ENCODE results near the gene HSBP1.
A peak's percentile ranks its signal among the peaks of the same experiment; 100 is the strongest.

HSBP1 gene

GRCh38 chr16:83807710-83808572 lies at the start of gene HSBP1:
Gene HSBP1 (plus strand): TSS chr16:83807978. CDS start chr16:83808077, 99 bp downstream.
- Mint-ChIP-seq H3K9me3 (ENCODE audit: low read depth) (no peaks in the 10 kb centered on the region), H3K4me1 (ENCODE audit: low read depth) (peaks cover 35% of the 10 kb centered on the region), H3K36me3 (peaks cover 6% of the 10 kb centered on the region), H3K4me3 (peak within 1 kb of the TSS; percentile 97), H3K27me3 (no peaks in the 10 kb centered on the region), H3K27ac (peak within 1 kb of the TSS; percentile 93)

GRCh38 chr16:83762141-83762991 lies 45.4 kb upstream of the HSBP1 start:
- H3K4me3 Mint-ChIP-seq = no peak overlapping the region

DNA sequence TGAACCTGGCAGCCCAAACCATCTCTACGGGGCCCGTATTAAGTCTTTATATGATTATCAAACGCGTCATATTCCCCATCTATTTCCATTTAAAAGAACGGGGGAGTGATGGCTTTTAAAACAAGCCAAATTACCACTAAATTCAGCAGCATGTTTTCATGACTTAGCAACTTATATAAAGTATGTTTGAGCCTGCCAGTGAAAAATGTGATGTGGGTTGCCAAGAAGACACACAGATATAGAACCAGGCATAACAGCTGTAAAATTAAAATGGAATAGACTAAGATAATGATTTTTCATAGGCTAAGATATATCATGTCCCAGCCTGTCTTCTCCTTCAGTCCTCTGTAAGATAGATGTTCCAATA lies 44.8 kb upstream of the HSBP1 start:
- Mint-ChIP-seq H3K9me3 (ENCODE audit: low read depth) (no peaks in the 10 kb centered on the region), H3K27ac (no peak overlapping the region), H3K36me3 (no peaks in the 10 kb centered on the region)

More at GRCh38 chr16:83762141-83762991, 45.4 kb upstream of the HSBP1 start:
- H3K9me3 Mint-ChIP-seq (ENCODE audit: low read depth) = no peaks in the 10 kb centered on the region
- no peaks in the 10 kb centered on the region for H3K36me3 Mint-ChIP-seq
- H3K27me3 Mint-ChIP-seq = peaks cover 1% of the 10 kb centered on the region
- no peak overlapping the region for H3K27ac Mint-ChIP-seq
- H3K4me1 Mint-ChIP-seq (ENCODE audit: low read depth) = no peaks in the 10 kb centered on the region

DNA sequence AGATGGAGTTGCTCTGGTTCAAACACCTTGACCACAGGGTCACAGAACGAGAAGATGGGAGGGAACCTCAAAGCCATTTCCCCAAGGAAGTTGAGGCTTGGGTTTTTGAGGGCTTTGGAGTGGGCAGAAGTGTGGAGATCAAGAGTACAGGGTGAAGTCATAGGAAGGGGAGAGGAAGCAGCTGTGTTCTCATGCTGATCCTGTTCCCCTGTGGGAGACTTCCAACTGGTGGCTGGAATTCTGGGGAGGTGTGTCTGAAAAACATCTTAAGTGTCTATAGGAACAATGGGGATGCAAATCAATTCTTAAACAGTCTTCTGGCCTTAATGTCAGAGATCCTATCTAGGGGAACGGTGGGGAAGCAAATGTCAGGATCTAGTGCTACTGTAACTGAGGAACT lies 38.8 kb upstream of the HSBP1 start:
- H3K9me3 Mint-ChIP-seq (ENCODE audit: low read depth) = no peaks in the 10 kb centered on the region
- no peaks in the 10 kb centered on the region for H3K36me3 Mint-ChIP-seq
- H3K4me3 Mint-ChIP-seq = no peak overlapping the region
- peaks cover 7% of the 10 kb centered on the region for H3K4me1 Mint-ChIP-seq (ENCODE audit: low read depth)
- peaks cover 4% of the 10 kb centered on the region for H3K27me3 Mint-ChIP-seq
- no peak overlapping the region for H3K27ac Mint-ChIP-seq

More for the DNA sequence above, 44.8 kb upstream of the HSBP1 start:
- H3K4me3 Mint-ChIP-seq = no peak overlapping the region
- peaks cover 1% of the 10 kb centered on the region for H3K27me3 Mint-ChIP-seq
- H3K4me1 Mint-ChIP-seq (ENCODE audit: low read depth) = no peaks in the 10 kb centered on the region

DNA sequence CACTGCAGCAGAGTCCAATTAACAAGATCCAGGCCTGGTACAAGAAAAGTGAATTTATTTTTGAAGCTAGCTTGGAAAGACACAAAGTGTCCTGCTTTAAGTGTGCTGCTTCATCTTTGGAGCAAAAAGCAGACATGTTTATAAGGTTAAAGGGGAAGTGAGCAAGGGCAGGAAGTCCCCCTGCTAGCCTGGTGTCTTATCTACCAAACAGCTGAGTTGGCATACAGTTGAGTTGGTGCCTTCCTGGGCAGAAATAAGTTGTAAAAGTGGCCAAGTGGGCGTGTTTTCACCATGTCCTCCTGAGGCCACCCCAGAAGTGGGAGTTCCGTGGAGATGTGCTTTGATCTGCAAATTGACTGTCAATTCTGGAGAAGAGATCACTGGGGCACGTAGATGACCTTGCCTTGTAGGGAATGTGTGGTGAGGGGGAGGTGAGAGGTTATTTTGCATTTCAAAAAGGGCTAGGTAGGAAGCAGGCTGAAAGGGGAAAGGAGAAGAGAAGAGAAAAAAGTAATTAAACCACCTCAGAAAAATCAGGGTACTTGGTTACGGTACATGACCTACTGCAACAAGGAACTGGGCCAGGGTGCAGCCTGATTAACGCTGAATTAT lies 38.3 kb upstream of the HSBP1 start:
- Mint-ChIP-seq H3K27ac (no peak overlapping the region), H3K4me3 (no peak overlapping the region), H3K4me1 (ENCODE audit: low read depth) (peaks cover 7% of the 10 kb centered on the region), H3K36me3 (no peaks in the 10 kb centered on the region), H3K9me3 (ENCODE audit: low read depth) (no peaks in the 10 kb centered on the region), H3K27me3 (peaks cover 4% of the 10 kb centered on the region)

GRCh38 chr16:83771306-83771942 lies 36.4 kb upstream of the HSBP1 start:
- Mint-ChIP-seq H3K9me3 (ENCODE audit: low read depth) (no peaks in the 10 kb centered on the region), H3K27me3 (peaks cover 5% of the 10 kb centered on the region), H3K4me3 (no peak overlapping the region), H3K27ac (no peak overlapping the region), H3K36me3 (no peaks in the 10 kb centered on the region), H3K4me1 (ENCODE audit: low read depth) (peaks cover 7% of the 10 kb centered on the region)

DNA sequence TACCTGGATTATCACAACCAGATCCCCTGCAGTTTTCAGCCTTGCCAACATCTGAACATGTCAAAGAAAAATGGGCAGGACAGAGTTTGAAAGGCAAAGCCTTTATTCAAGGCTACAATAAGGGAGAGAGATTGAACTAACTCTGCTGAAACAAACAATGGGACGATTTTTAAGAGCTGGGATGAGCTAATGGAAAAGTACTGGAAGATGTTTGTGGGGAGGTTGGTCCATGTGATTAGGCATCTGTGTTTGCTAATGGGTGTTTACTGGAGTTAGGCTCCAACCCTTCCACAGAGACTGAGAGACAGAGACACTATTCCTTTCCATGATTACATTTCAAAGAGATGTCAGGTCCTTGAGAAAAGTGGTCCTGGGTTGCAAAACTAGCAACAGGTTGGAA lies 35.0 kb upstream of the HSBP1 start:
- no peak overlapping the region for H3K27ac Mint-ChIP-seq
- H3K4me1 Mint-ChIP-seq (ENCODE audit: low read depth) = peaks cover 7% of the 10 kb centered on the region
- H3K36me3 Mint-ChIP-seq = no peaks in the 10 kb centered on the region
- peaks cover 5% of the 10 kb centered on the region for H3K27me3 Mint-ChIP-seq
- H3K4me3 Mint-ChIP-seq = no peak overlapping the region
- H3K9me3 Mint-ChIP-seq (ENCODE audit: low read depth) = no peaks in the 10 kb centered on the region

DNA sequence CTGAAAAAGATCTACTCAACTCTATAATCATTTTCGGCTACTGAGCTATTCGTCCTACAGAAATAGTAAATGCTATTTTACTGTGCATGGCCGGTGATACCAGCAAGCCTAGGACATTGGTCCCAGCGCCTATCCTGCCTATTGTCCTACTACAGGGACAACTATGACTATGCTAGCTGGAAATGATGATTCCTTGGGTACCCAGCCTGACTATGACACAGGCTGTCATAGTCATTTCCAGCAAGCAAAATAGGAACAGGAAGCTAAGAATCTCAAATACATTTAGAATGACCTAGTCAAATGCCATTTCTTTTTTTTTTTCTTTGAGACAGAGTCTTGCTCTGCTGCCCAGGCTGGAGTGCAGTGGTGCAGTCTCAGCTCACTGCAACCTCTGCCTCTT lies 33.7 kb upstream of the HSBP1 start:
- no peak overlapping the region for H3K4me3 Mint-ChIP-seq
- H3K9me3 Mint-ChIP-seq (ENCODE audit: low read depth) = no peaks in the 10 kb centered on the region
- H3K36me3 Mint-ChIP-seq = no peaks in the 10 kb centered on the region
- peaks cover 5% of the 10 kb centered on the region for H3K27me3 Mint-ChIP-seq
- H3K4me1 Mint-ChIP-seq (ENCODE audit: low read depth) = peaks cover 7% of the 10 kb centered on the region
- no peak overlapping the region for H3K27ac Mint-ChIP-seq

- peaks cover 7% of the 10 kb centered on the region for H3K27me3 Mint-ChIP-seq
- no peaks in the 10 kb centered on the region for H3K9me3 Mint-ChIP-seq (ENCODE audit: low read depth)
- no peaks in the 10 kb centered on the region for H3K4me1 Mint-ChIP-seq (ENCODE audit: low read depth)
- H3K36me3 Mint-ChIP-seq = no peaks in the 10 kb centered on the region
- no peak overlapping the region for H3K27ac Mint-ChIP-seq
- H3K4me3 Mint-ChIP-seq = no peak overlapping the region
Measured at GRCh38 chr16:83776944-83777343, 30.8 kb upstream of the HSBP1 start.

- peaks cover 7% of the 10 kb centered on the region for H3K27me3 Mint-ChIP-seq
- no peaks in the 10 kb centered on the region for H3K9me3 Mint-ChIP-seq (ENCODE audit: low read depth)
- no peak overlapping the region for H3K27ac Mint-ChIP-seq
- no peaks in the 10 kb centered on the region for H3K36me3 Mint-ChIP-seq
- no peaks in the 10 kb centered on the region for H3K4me1 Mint-ChIP-seq (ENCODE audit: low read depth)
- no peak overlapping the region for H3K4me3 Mint-ChIP-seq
Measured at GRCh38 chr16:83779886-83780285, 27.9 kb upstream of the HSBP1 start.

DNA sequence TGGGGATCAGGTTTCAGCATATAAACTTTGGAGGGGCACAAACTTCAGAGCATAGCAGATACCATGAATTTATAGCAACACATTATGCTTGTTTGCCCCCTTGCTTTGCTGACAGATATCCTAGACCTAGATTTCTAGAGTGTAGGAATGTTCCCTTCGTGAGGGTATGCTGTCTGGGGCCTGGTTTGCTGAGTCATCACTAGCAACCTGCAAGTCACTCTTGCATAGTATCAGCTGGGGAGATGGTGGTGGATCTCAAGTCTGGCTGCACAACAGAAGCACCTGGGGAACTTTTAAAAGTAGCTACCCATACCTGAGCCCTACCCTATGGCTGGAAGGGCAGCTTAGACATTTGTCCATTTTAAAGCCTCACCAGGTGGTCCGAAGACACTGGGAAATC lies 22.3 kb upstream of the HSBP1 start:
- no peak overlapping the region for H3K27ac Mint-ChIP-seq
- no peaks in the 10 kb centered on the region for H3K36me3 Mint-ChIP-seq
- no peaks in the 10 kb centered on the region for H3K9me3 Mint-ChIP-seq (ENCODE audit: low read depth)
- H3K4me1 Mint-ChIP-seq (ENCODE audit: low read depth) = no peaks in the 10 kb centered on the region
- no peak overlapping the region for H3K4me3 Mint-ChIP-seq
- peaks cover 17% of the 10 kb centered on the region for H3K27me3 Mint-ChIP-seq

DNA sequence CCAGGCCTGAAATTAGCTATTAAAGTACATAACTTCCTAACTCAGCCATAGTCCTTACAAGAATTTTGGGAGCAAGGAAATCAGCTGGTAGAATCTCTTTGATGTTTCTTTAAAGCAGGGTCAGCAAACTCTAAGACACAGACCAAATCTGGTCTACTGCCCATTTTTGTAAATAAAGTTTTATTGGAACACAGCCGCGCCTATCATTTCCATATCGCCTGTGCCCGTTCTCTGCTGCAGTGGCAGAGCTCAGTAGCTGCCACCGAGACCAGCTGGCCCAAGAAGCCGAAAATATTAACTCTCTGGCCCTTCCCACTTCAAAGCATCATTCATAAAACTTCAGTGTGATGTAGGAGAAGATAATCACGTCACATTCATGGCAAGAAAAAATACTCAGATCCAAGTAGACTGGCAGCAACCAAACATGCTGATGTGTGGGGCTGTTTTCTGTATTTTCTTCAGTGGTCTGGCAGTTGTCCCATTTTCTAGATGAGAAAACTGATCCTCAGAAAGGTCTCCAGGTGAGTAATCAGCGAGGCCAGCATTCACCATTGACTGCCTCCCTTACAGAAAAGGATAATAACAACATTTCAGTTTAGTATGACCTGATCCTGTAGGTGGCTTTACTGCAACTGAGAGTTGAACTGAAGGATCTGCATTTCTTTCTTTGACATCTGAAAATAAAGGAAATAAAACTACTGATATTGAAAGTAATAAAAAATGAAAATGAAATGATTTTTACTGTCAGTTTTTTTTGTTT lies 18.0 kb upstream of the HSBP1 start:
- no peak overlapping the region for H3K4me3 Mint-ChIP-seq
- H3K36me3 Mint-ChIP-seq = no peaks in the 10 kb centered on the region
- peaks cover 12% of the 10 kb centered on the region for H3K27me3 Mint-ChIP-seq
- no peak overlapping the region for H3K27ac Mint-ChIP-seq
- peaks cover 1% of the 10 kb centered on the region for H3K4me1 Mint-ChIP-seq (ENCODE audit: low read depth)
- H3K9me3 Mint-ChIP-seq (ENCODE audit: low read depth) = no peaks in the 10 kb centered on the region

DNA sequence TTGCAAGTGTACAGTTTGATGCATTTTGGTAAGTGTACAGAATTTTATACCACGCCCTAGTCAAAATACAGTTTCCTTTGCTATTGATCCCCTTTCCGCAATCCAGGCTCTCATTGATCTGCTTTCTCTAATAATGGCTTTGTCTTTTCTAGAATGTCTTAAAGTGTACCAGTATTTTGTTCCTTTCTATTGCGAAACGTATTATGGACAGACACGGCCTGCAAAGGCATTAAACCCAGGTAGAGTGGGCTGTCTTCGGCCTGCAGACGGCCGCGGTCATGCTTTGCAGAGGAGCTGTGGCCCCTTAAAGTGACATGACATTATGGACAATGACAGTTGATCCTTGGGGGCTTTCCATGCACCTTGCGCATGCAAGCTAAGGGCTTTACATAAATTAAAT lies 15.9 kb upstream of the HSBP1 start:
- no peaks in the 10 kb centered on the region for H3K9me3 Mint-ChIP-seq (ENCODE audit: low read depth)
- no peaks in the 10 kb centered on the region for H3K36me3 Mint-ChIP-seq
- no peak overlapping the region for H3K27ac Mint-ChIP-seq
- peaks cover 11% of the 10 kb centered on the region for H3K27me3 Mint-ChIP-seq
- H3K4me1 Mint-ChIP-seq (ENCODE audit: low read depth) = peaks cover 1% of the 10 kb centered on the region
- no peak overlapping the region for H3K4me3 Mint-ChIP-seq

DNA sequence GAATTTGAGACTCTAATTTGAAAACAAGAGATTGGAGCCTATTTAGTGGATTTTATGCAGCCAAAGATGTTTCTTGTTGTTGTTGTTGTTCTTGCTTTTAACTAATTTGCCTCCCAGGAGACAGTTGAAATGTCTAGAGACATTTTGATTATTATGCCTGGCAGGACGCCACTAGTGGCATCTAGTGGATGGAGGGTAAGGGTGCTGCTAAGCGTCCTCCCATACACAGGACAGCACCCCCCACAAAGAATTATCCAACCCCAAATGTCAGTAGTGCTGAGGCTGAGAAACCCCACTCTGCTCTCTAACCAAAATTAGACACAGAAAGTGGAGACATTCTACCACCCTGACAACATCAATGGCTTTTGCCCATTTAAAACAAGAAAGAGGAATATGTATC lies 15.4 kb upstream of the HSBP1 start:
- Mint-ChIP-seq H3K27ac (no peak overlapping the region), H3K36me3 (no peaks in the 10 kb centered on the region), H3K4me3 (no peak overlapping the region), H3K9me3 (ENCODE audit: low read depth) (no peaks in the 10 kb centered on the region), H3K27me3 (peaks cover 9% of the 10 kb centered on the region), H3K4me1 (ENCODE audit: low read depth) (peaks cover 1% of the 10 kb centered on the region)

Data from activated naive CD8-positive, alpha-beta T cell (primary cell).